ENCODE results near the gene RIC3. TPM values are rescaled to one million over a fixed set of nuclear protein-coding genes. Genes with fewer than 3 reads are reported as not detected.
A peak's percentile ranks its signal among the peaks of the same experiment; 100 is the strongest.

The RIC3 gene
- total RNA-seq, 1 experiment from 2014 or later = 23.7 TPM

GRCh38 chr11:8059571-8060011 lies 109.2 kb downstream of the RIC3 start:
- Histone ChIP-seq H3K4ac (ENCODE audit: low read depth, low read length) (no peak overlapping the region), H3K79me1 (ENCODE audit: insufficient read depth, low read depth, low read length, poor library complexity, severe bottlenecking) (no peaks in the 10 kb centered on the region), H2BK120ac (ENCODE audit: low read depth, low read length, poor library complexity, severe bottlenecking) (no peak overlapping the region), H4K5ac (ENCODE audit: insufficient read length, low read depth, low read length) (no peak overlapping the region), H3K9me3 (ENCODE audit: control insufficient read depth, low read depth, low read length) (no peaks in the 10 kb centered on the region), H3K27ac (ENCODE audit: insufficient read length, low read depth, low read length) (no peak overlapping the region), H3K23ac (ENCODE audit: insufficient read length, low read depth, low read length) (no peak overlapping the region), H3K18ac (ENCODE audit: insufficient read length, low read depth, low read length) (no peak overlapping the region), H4K8ac (replicated peaks; ENCODE audit: insufficient read length, low read depth, low read length) (no peak overlapping the region), H2BK12ac (ENCODE audit: insufficient read length, low read depth, low read length) (no peak overlapping the region), H3K56ac (ENCODE audit: insufficient read length, low read depth, low read length) (no peak overlapping the region), H4K91ac (ENCODE audit: insufficient read length, low read depth, low read length) (no peak overlapping the region), H2BK5ac (ENCODE audit: insufficient read length, low read length) (no peak overlapping the region), H2AFZ (ENCODE audit: low read length) (no peak overlapping the region), H3K79me2 (ENCODE audit: insufficient read depth, low read length) (no peaks in the 10 kb centered on the region), H3K23me2 (ENCODE audit: insufficient read length, low read depth, low read length, poor library complexity, severe bottlenecking) (no peaks in the 10 kb centered on the region), H3K27me3 (ENCODE audit: insufficient read depth, low read length) (no peaks in the 10 kb centered on the region), H4K20me1 (ENCODE audit: control insufficient read depth, insufficient read depth, insufficient read length) (peaks cover 3% of the 10 kb centered on the region), H3T11ph (ENCODE audit: low read length) (no peak overlapping the region), H2BK15ac (ENCODE audit: low read depth, low read length) (no peak overlapping the region), H2AK5ac (ENCODE audit: insufficient read length, low read length) (no peak overlapping the region), H3K14ac (ENCODE audit: insufficient read depth, low read length) (no peak overlapping the region), H3K4me2 (ENCODE audit: insufficient read depth, insufficient read length, low read length) (no peak overlapping the region), H3K4me1 (ENCODE audit: insufficient read depth, low read length) (peaks cover 3% of the 10 kb centered on the region; the same call in 1 of the 2 replicates), H2BK20ac (ENCODE audit: low read depth, low read length, poor library complexity, severe bottlenecking) (no peak overlapping the region), H3K9ac (ENCODE audit: extremely low read depth, insufficient read length, low read length) (no peak overlapping the region)
- no peak for DNase-seq
- no CpG with 5 or more reads among the region's 10 CpGs for WGBS (ENCODE audit: extremely low coverage, insufficient read length, low lambda C conversion rate)
- peaks cover 1% of the 10 kb centered on the region for H3K27me3 Mint-ChIP-seq (ENCODE audit: low read depth)
- no peaks in the 10 kb centered on the region for H3K9me3 Mint-ChIP-seq
- H3K4me3 Mint-ChIP-seq = no peak overlapping the region; a peak in 1 of 5 replicates
- H3K27ac Mint-ChIP-seq = peak overlapping the region in 1 of 3 experiments; percentile 14; a peak in 3 of 7 replicates
- TF ChIP-seq, protein P1, sequence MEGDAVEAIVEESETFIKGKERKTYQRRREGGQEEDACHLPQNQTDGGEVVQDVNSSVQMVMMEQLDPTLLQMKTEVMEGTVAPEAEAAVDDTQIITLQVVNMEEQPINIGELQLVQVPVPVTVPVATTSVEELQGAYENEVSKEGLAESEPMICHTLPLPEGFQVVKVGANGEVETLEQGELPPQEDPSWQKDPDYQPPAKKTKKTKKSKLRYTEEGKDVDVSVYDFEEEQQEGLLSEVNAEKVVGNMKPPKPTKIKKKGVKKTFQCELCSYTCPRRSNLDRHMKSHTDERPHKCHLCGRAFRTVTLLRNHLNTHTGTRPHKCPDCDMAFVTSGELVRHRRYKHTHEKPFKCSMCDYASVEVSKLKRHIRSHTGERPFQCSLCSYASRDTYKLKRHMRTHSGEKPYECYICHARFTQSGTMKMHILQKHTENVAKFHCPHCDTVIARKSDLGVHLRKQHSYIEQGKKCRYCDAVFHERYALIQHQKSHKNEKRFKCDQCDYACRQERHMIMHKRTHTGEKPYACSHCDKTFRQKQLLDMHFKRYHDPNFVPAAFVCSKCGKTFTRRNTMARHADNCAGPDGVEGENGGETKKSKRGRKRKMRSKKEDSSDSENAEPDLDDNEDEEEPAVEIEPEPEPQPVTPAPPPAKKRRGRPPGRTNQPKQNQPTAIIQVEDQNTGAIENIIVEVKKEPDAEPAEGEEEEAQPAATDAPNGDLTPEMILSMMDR (conservative IDR thresholded peaks at IDR 0.05) = no peak
- H3K4me1 Mint-ChIP-seq = peaks cover 7 to 22% of the 10 kb centered on the region in 2 experiments
- no peaks in the 10 kb centered on the region; a peak in 1 of 7 replicates for H3K36me3 Mint-ChIP-seq (ENCODE audit: insufficient read depth in 1 of 3, low read depth in 3 of 3)

All from H9 (cell line).